HG03432 (cell line): ENCODE results near the gene GNPAT.
"Not testable (repeated sequence)": the region's sequence is repeated elsewhere in the genome, so short reads cannot be mapped to it uniquely, and the experiment has no call there.

Experiments
- ATAC-seq: cut with Tn5 transposase; IDR thresholded peaks from one replicate; pipeline ENCODE4 v1.9.1; 2021; ENCODE audit warnings: mild to moderate bottlenecking, moderate library complexity; ENCODE audit not compliant: unreplicated experiment

GNPAT gene

GRCh38 chr1:231240883-231241735, at the start of gene GNPAT:
Gene GNPAT, plus strand, starts transcription at chr1:231241212. Its CDS starts 167 bp downstream, at chr1:231241379.
- ATAC-seq, result peak; percentile 96

- no peak for ATAC-seq
Measured at GRCh38 chr1:231192620-231193163, 48.3 kb upstream of the GNPAT start.

GRCh38 chr1:231193710-231194340, 47.2 kb upstream of the GNPAT start:
- ATAC-seq, result no peak

DNA sequence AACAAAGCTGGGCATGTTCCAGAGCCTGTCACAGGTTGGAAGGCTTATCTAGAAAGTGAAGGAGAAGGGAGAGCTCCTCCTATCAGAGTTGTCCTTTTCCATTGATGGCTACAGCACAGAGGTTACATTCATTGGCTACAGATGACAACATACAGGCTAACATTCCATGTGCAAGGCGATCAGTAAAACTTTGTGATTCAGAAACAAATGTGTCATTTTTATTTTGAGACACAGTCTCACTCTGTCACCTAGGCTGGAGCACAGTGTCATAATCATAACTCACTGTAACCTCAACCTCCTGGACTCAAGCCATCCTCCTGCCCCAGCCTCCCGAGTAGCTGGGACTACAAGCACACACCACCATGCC, 46.6 kb upstream of the GNPAT start:
- ATAC-seq, result no peak

DNA sequence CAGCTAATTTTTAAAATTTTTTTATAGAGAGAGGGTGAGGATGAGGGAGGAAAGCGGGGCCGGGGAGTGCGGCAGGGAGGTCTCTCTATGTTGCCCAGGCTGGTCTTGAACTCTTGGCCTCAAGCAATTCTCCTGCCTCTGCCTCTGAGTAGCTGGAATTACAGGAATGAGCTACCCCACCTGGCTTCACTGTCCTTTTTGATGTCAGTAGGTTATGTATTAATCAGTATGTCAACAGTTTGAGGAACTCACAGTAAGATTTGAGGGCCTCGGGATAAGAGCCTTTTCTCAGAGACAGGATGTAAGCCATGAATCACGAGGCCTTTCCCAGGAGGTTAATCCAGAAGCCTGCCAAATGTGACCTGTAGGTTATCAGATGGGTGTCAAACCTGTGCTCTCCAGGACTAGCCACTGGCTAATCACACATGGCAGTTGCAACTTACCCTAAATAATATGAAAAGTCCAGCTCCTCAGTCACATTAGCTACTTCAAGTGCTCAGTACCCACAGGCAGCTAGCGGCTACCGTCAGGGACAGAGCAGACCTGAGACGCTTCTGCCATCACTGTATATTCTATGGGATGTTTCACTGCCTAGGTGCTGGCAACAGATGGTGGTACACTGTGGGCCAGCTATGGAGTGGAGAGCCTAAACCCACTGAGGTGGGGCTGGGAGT, 46.0 kb upstream of the GNPAT start:
- no peak for ATAC-seq

DNA sequence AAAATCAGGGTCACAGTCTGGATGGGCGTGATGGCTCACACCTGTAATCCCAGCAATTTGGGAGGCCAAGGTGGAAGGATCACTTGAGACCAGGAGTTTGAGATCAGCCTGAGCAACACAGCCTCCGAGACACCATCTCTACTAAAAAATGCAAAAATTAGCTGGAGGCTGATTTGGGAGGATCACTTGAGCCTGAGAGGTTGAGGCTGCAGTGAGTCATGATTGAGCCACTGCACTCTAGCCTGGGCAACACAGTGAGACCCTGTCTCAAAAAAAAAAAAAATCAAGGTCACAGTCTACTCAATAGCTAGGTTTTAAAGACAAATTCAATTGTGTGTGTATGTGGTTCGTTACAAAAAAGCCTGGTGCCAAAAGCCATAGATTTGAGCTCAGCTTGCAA, 44.7 kb upstream of the GNPAT start:
- no peak for ATAC-seq

DNA sequence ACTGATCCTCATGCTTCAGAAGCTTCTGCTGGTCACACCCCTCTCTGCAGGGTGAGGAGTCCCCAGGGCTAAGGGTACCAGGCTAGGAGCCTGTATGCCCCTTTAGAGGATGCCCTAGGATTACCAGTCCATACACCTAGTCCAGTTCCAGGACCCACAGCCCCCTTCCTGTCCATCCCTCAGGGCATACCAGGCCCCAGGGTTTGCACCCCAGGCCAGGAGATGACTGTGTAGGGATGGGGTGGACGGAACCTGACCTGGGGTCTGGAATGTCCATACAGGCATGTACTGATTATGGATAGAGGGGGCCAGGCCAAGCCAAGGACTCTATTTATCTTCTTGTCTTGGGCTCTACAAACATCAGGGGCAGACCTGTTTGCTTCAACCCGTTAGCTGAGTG, 44.3 kb upstream of the GNPAT start:
- no peak for ATAC-seq

GRCh38 chr1:231199868-231200267, 41.1 kb upstream of the GNPAT start:
- ATAC-seq, result no peak

DNA sequence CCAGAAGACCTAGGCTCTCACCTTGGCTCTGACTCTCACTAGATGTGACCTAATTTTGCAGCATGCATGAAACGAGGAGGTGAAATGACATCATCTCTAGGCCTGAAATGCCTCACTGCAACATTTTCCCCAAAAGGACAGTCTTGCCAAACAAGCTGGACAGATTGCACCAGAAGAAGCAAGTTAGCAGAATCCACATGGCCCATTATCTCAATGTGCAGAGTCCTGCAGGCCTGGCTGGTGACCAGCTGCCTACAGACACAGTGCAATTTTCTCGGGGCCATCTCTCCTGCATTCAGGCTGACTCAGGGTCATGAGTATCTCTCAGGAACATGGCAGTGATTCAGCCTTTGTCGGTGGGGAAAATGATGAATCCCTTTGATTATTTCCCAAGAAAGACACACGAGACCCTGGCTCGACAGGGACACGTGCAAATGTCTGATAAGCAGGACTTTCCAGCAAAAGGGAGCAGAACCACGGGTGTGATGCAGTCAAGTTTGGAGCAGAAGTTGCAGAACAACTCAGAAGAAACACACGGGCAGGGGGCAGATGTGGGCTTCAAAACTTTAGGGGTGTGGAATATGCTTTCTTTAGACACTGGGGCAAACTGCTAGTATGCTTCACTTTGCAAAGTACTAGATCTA, 40.5 kb upstream of the GNPAT start:
- no peak for ATAC-seq

DNA sequence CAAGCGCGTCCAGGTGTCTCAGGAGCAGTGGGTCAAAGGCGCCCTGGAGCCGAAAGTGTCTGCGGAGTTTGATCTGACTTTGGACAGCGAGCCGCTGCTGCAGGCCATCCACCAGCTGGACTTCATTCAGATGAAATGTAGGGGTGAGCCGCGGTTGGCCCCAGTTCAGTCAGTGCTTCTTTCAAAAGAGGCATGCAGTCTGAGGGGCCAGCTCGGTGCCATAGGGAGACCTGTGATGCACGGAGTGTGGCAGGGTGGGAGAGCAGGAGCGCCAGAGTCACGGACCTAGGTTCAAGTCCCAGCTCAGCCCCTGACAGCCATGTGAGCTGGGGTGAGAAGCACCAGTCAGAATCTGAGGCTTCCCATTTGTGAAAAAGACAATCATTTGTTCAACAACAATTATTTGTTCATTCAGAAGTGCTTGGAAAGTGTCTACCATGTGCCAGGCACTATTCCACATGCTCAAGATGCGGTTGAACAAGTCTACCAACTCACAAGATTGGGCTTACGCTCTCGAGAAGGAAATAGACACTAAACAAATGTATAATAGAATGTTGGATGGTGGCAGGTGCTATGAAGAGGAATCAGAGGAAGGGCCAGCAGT, 39.5 kb upstream of the GNPAT start:
- ATAC-seq, result no peak

DNA sequence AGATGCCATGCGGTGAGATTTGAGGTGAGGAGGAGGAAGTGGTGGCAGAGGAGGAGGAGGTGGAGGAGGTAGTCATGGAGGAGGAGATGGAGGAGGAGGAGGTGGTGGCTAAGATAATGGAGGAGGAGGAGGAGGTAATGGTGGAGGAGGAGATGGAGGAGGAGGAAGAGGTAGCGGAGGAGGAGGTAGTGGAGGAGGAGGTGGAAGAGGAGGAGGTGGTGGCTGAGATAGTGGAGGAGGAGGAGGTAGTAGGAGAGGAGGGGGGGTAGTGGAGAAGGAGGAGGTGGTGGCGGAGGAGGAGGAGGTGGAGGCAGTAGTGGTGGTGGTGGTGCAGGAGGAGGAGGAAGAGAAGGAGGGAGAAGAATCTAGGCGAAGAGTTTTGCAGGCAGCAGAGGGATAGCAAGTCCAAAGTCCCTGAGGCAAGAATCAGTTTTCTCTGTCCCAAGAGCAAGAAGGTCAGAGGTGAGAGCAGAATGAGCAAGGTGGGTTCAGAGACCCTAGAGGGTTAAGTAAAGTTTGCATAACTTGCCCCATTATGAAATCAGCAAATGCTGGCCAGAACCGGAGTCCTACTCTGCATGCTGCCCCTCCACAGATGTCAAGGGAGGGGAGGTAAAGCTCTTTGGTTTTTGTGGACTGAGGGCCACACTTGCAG, 38.9 kb upstream of the GNPAT start:
- no peak for ATAC-seq

GRCh38 chr1:231203259-231204057, 37.6 kb upstream of the GNPAT start:
- ATAC-seq, result no peak

DNA sequence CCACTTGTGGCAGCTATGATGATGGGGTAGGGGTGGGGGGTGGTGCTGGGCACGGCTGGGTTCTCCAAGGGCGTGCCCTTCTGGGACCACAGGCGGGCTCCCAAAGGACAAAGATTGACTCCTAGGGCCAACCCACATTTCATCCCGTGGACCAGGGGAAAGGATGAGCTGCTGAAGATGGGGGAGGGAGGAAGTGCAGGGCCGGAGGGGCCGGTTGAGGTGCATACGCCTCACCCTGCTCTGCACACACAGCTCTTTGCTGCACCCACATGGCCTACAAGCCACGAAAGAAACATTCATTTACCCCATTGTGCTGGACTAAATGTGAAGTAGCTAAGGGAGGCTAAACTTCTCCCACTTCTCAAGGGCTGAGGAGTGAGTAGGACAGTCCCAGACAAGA, 34.2 kb upstream of the GNPAT start:
- ATAC-seq, result no peak

GRCh38 chr1:231207437-231207836, 33.6 kb upstream of the GNPAT start:
- no peak for ATAC-seq

DNA sequence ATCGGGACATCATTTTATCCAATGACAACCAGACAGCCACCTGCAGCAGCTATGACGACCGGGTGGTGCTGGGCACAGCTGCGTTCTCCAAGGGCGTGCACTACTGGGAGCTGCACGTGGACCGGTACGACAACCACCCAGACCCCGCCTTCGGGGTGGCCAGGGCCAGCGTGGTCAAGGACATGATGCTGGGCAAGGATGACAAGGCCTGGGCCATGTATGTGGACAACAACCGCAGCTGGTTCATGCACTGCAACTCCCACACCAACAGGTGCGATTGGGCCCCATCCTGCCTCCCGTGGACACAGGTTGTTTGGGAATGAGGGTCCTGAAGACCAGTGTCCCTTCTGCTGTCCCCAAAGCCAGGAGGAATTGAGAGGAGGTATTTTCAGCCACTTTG, 32.0 kb upstream of the GNPAT start:
- ATAC-seq, result no peak

- no peak for ATAC-seq
Measured at GRCh38 chr1:231209531-231209930, 31.5 kb upstream of the GNPAT start.

DNA sequence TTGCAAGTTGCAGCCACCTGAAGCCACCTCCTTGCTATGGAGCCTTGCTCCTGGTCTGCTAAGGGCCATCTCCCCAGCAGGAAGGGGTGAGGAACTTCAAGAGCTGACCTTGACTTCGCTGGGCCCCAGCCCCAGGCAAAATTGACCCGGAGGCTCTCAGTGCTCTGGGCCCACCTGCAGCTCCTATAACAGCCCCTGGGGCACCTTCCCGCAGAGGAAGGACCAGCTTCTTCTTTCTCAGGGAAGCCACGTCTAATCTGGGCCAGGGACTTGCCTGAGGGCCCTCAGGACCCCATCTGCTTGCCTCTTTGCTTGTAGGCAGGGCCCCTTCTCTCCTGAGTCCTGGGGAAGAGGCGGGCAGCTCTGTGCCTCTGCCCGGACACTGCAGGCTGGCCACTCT, 30.9 kb upstream of the GNPAT start:
- no peak for ATAC-seq

DNA sequence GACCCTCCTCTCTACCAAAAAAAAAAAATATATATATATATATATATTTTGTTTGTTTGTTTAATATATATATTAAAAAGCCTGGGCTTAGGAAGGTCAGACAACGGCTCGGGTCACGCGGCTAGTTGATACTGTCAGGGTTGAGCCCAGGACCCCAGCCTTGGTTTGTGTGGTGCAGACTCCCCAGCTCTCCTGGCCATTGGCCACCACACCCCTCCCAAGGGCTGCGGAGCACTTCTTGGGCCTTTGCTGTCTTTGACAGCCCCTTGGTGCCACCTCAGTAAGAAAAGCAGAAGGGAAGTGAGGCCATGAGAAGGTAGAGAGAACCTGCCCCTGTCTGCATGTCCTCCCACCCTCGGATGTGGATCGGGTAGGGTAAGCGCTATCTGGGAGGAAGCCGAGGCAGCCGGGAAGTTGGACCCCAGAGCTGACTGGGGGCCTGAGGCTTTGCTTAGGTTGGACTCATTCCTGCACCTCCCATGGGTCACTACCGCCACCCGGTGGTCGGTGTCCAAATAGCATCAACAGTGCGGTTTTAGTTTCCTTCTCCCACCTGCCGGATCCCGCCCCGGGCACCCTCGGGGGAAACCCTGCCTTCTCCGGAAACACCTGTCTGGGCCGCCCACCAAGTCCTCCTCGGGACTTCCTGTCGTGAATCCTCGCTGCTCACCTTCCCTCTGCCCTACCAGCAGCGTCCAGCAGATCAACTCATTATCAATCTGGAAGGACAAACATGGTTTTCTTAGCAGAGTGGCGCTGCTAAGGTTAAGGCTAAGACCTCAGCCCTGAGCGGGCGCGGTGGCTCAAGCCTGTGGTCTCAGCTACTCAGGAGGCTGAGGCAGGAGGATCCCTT, 29.8 kb upstream of the GNPAT start:
- peak; percentile 86 for ATAC-seq

DNA sequence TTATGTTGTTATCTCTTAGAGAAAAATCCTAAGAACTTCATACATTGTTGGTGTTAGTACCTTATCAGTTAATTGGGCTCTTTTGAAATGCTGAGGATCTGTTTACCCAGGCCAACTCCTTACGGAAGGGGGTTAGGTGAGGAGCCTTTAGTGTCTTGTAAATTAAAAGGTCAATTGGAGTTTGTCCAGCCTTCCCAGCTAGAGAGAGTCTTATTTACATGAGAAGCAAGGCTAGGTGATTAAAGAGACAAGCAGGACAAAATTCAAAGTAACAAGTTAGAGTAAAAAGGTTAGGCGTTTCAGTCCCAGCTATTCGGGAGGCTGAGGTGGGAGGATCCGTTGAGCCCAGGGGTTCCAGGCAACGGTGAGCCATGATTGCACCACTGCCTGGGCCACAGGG, 28.7 kb upstream of the GNPAT start:
- not testable (repeated sequence) for ATAC-seq
